A549 treated with CORT108297 at 1 μM for 4 hours (cell line): ENCODE measurements around the gene ATP6AP2. TPM values are rescaled to one million over a fixed set of nuclear protein-coding genes. Genes with fewer than 3 reads are reported as not detected.

Experiments
- total RNA-seq: library from RNA; stranded (reverse); fragments of 200-300 nt; extraction: Qiagen RNA extraction; gene quantifications from 5 replicates; pipeline ENCODE4 v1.2.3, GENCODE V29; 2022

The ATP6AP2 gene, protein sequence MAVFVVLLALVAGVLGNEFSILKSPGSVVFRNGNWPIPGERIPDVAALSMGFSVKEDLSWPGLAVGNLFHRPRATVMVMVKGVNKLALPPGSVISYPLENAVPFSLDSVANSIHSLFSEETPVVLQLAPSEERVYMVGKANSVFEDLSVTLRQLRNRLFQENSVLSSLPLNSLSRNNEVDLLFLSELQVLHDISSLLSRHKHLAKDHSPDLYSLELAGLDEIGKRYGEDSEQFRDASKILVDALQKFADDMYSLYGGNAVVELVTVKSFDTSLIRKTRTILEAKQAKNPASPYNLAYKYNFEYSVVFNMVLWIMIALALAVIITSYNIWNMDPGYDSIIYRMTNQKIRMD
- 127 to 148 TPM (median 133 TPM) in 5 replicates for total RNA-seq

DNA sequence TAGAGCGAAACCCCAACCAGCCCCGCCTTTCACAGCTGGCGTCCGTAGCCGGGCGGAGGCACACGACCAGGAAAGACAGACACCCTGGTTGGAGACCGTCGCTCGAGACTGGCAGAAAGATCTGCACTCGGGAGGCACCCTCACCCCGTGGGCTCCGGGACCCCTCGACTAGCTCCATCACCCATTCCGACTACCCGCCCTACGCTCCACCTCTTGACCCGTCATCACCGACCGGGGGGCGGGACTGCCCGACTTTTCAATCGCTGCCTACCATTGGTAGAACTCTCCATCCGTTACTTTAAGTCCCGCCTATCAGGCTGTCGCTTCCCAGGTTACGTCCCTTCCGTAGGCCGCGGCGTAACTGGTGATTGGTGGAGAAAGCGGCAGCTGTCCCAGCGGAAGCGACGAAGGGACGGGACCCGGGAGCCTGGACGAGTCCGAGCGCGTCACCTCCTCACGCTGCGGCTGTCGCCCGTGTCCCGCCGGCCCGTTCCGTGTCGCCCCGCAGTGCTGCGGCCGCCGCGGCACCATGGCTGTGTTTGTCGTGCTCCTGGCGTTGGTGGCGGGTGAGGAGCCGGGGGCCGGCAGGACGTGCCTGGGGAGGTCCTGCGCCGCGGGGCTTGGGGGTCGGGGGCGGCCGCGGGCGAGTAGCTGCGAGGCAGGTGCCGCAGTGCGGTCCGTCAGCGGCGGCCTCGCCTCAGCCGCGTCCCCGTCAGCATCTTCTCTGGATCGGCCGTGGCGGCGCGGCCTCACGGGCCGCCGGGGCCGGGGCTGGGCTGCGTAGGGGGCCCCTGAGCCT, at the start of gene ATP6AP2:
Gene ATP6AP2 (plus strand): TSS at position 434 of the 799 bp plus-strand sequence. CDS start 96 bp downstream, at position 530.

DNA sequence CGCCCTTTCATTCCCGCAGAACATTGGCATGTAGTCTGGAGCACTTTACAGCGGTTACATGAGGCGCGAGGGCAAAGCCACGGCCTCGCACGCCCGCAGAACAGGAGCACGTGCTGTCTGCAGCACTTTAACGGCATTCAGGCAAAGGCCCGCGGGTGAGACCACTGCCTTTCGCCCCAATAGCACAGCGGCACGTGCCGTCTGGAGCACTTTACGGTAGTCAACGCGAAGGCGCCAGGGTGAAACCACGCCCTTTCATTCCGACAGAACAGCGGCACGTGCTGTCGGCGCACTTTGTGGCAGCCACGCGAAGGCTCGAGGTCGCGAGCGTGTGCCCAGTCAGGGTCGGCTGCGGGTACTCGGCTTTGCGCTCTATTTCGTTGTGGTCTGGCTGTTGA, 42.4 kb downstream of the ATP6AP2 start, which contains the start of gene MPC1L:
Gene MPC1L (plus strand): TSS at position 290 of the 398 bp plus-strand sequence. CDS start 138 bp downstream, outside the sequence.

DNA sequence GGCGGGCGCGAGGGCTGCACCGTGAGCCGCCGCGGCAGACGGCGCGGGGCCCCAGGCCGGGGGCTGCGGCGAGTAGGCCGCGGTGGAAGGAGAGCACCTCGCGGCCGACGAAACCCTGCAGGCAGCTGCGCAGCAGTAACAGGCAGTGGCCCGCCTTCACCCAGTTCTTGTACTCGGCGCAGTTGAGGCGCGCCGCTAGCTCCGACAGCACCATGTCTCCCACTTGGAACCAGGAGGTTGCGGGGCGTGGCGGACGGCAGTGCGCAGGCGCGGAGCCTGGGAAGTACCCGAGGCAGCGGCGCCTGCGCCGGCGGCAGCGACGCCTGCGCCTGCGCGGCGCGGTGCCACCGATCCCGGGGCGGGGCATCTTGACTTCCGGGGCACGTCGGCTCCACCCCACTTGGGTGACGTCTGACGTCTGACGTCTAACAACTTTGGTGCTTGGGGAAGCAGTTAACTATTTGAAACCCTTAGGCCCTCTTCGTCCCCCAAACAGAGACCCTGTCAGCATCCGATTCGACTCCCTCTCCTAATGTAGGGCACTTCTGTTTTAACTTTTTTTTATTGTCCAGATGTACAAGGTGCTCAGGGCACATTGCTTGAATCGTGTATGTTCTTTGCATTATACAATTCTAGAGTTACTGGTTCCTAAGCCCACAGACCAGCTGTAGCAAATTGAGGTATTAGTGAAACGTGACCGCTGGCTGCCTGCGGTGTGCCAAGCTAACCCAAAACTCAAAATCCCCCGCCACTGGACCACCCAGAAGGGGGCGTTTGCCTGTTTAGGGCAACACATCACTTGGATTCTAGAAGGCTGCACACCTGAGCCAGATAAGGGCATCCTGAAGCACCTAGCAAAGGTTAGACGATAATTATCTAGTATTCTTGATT, 66.8 kb downstream of the ATP6AP2 start, which contains the start of gene CXorf38:
Gene CXorf38 (minus strand): TSS at position 255 of the 891 bp plus-strand sequence. CDS start 41 bp downstream, at position 214.

Other genes starting within 250 kb of the ATP6AP2 start
- gene MPC1L, start 42.5 kb downstream of the ATP6AP2 start, total RNA-seq: not detected in 5 replicates
- gene CXorf38, start 66.6 kb downstream of the ATP6AP2 start, total RNA-seq: 8.4 to 11.1 TPM (median 10.3 TPM) in 5 replicates
- gene MED14, start 154.6 kb downstream of the ATP6AP2 start, total RNA-seq: 18.5 to 23.7 TPM (median 22.2 TPM) in 5 replicates